Esophagus muscularis mucosa (tissue), 4 donors: ENCODE results near the gene HOXB5. TPM values are rescaled to one million over a fixed set of nuclear protein-coding genes. Genes with fewer than 3 reads are reported as not detected.

ENCODE experiments used
- DNase-seq: peaks from one replicate; pipeline ENCODE4 v3.0.0-alpha.2; 2017; ENCODE audit errors: extremely low spot score
- H3K27ac ChIP-seq, 4 donors: fragments of 200-600 bp; sonication (generic); replicated peaks in 1 of 4; 1 replicate in 3 of 4; 2 replicates in 1 of 4; pipeline ENCODE4 v1.5.1; 2016 to 2019; ENCODE audit warnings: mild to moderate bottlenecking in 1 of 4
- H3K27me3 ChIP-seq, 4 donors: fragments of 200-600 bp; sonication (generic); one replicate each; pipeline versions ENCODE4 v1.5.1 to v1.6.0; 2016 to 2019
- H3K36me3 ChIP-seq, 4 donors: fragments of 200-600 bp; sonication (generic); one replicate each; pipeline ENCODE4 v1.5.1; 2016 to 2019
- H3K4me1 ChIP-seq, 4 donors: fragments of 200-600 bp; sonication (generic); one replicate each; pipeline ENCODE4 v1.5.1; 2016 to 2019
- H3K4me3 ChIP-seq, 4 donors: fragments of 200-600 bp; sonication (generic); 1 replicate in 2 of 4; 2 replicates in 2 of 4; pipeline ENCODE4 v1.5.1; 2016 to 2019; ENCODE audit warnings: mild to moderate bottlenecking in 4 of 4, moderate library complexity in 1 of 4
- H3K9me3 ChIP-seq, 4 donors: fragments of 200-600 bp; sonication (generic); 1 replicate in 3 of 4; 2 replicates in 1 of 4; pipeline ENCODE4 v1.5.1; 2016 to 2019
- CTCF ChIP-seq, 3 experiments: fragments of 200-600 bp in 2 of 3; fragments of 450-650 bp in 1 of 3; sonication (generic) in 2 of 3; IDR thresholded peaks; one replicate each; pipeline ENCODE4 v1.5.1; 2017 to 2019; ENCODE audit warnings: antibody characterized with exemption in 3 of 3, mild to moderate bottlenecking in 2 of 3, moderate library complexity in 1 of 3
- EP300 ChIP-seq: sonication (generic); formaldehyde crosslinking; IDR thresholded peaks from one replicate; pipeline ENCODE4 v1.6.1; 2017; ENCODE audit warnings: antibody characterized with exemption
- POLR2A ChIP-seq: fragments of 450-650 bp; IDR thresholded peaks from one replicate; pipeline ENCODE4 v1.6.1; 2017; ENCODE audit warnings: antibody characterized with exemption, moderate library complexity, mild to moderate bottlenecking, low read depth
- POLR2AphosphoS5 ChIP-seq, 2 donors: sonication (generic); formaldehyde crosslinking; IDR thresholded peaks; one replicate each; pipeline ENCODE4 v1.6.1; 2017; ENCODE audit warnings: antibody characterized with exemption in 2 of 2
- whole genome bisulfite sequencing: methylation state at CpG from one replicate; pipeline ENCODE4 v1.1.5; 2018; 5-methylcytosine and 5-hydroxymethylcytosine counted together
- intact Hi-C: fragments of 100-400 bp; cut with DNase I; formaldehyde crosslinking; loops from one replicate; pipeline ENCODE4 v1.15.1; 2023
- total RNA-seq, 4 donors: library from RNA; depleted of rRNA; stranded (reverse); fragments of >200 nt; gene quantifications; one replicate each; pipeline versions ENCODE4 v1.1.0 to v1.2.1, GENCODE V29; 2016

HOXB5 gene
- total RNA-seq, 4 donors from 2014 or later: 0.17 to 0.83 (median 0.36) TPM

DNA sequence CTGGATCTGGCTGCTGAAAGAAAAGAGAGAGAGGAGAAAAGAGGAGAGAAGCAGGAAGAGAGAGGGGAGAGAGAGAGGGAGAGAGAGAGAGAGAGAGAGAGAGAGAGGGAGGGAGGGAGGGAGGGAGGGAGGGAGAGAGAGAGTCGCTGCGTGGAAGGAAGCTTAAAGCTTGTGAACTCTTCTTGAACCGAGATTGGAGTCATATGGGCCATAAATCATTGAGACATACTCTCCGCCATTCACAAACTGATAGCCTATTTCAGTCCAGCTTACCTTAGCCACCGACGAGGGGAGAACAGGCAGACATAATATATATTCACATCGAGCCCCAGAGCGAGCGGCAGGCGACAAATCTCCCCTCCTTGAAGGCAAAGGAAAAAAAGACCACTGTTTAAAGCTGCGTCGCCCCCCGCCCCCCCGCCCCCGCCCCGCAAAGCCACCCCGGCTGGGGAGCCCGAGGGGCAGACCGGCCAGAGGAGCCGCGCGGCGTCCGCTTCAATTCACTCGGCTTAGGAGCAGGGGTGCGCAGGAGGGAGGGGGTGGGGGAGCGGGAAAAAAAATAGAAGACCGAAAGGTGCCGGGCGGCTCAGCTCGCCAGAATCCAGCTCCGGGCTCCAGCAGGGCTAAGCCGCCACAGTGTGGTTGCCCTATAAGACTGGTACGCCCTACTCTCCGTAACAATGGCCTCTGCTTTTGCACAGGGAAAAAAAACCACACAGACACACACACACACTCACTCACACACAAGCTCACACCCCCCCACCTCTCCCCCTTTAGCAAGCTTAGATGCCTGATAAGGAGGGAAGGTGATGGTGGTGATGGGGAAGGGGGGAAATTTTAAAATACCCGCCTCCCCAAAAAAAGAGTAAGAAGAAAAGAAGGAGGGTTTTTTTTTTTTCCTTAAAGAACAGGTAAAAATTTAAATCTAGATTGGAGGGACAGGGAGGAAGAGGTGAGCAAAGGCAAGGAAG lies 38.0 kb downstream of the HOXB5 start:
- H3K27ac ChIP-seq: peak overlapping the region; percentile 91 to 97 (median 96)
- H3K4me3 ChIP-seq: peak overlapping the region; percentile 56 to 64 (median 57)
- peaks cover 1 to 19% (median 14%) of the 10 kb centered on the region in 4 donors for H3K36me3 ChIP-seq
- WGBS: 5% methylated on average over 36 of the region's 36 CpGs
- no peaks in the 10 kb centered on the region for H3K27me3 ChIP-seq
- no peaks in the 10 kb centered on the region for H3K9me3 ChIP-seq
- no peak for TF ChIP-seq POLR2A
- peak in 2 of 3 experiments; percentile 33 to 41 for TF ChIP-seq CTCF (IDR thresholded peaks at IDR 0.05)
- peak; percentile 17 to 62 for TF ChIP-seq POLR2AphosphoS5 (IDR thresholded peaks at IDR 0.05)
- intact Hi-C loops: no loop called here
- H3K4me1 ChIP-seq: peaks cover 45 to 97% (median 97%) of the 10 kb centered on the region in 4 donors
- no peak for DNase-seq

DNA sequence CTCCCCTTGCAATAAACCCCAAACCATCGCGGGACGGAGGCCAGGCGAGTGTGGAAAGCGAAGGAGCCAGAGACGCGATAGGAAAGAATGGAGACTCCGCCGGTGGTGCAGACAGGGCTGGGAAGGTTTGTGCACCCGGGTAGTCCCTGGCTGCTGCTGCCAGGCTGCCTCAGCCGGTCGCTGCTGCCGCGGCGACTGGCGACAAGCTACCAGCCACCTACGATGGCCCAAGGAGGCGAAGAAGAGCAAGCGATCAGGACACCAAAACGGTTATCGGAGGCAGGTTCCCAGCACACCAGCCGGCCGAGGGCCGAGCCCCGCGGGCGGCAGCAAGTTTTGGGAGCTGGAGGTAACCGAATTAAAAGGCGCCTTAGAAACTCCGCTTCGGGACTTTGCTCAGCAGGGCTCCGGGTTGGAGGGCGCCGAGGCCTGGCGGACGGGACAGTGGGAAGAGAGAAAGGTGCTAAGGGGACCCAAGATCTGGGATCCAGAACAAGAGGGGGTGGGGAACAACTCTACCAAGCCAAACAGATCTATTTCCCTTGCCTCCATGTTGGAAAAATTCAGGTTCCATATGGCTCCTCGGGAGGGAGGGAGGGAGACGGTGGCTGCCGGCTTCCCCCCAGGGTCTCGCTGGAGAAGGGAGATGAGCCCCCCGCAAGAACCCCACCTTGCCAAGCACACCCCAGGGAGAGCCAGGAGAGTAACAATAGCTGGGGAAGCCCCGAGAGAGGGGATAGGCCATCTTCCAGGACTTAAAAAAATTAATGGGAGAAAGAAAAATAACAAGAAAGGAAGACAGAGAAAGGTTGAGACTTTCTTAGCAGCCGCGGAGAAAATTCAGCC lies 38.9 kb downstream of the HOXB5 start:
- Histone ChIP-seq H3K9me3 (no peaks in the 10 kb centered on the region), H3K4me3 (peak overlapping the region; percentile 56 to 64 (median 57)), H3K27me3 (no peaks in the 10 kb centered on the region), H3K27ac (peak overlapping the region; percentile 91 to 97 (median 96)), H3K36me3 (peaks cover 4 to 28% (median 22%) of the 10 kb centered on the region in 4 donors), H3K4me1 (peaks cover 39 to 97% (median 97%) of the 10 kb centered on the region in 4 donors)
- intact Hi-C loops: no loop called here
- no peak for DNase-seq
- WGBS: 28% methylated on average over 44 of the region's 44 CpGs
- TF ChIP-seq EP300 (no peak), POLR2A (no peak), POLR2AphosphoS5 (IDR thresholded peaks at IDR 0.05) (no peak), CTCF (IDR thresholded peaks at IDR 0.05) (no peak)

GRCh38 chr17:48553826-48554225 lies 39.8 kb downstream of the HOXB5 start:
- no peak for DNase-seq
- Histone ChIP-seq H3K4me1 (peaks cover 41 to 97% (median 97%) of the 10 kb centered on the region in 4 donors), H3K27me3 (no peaks in the 10 kb centered on the region), H3K36me3 (peaks cover 4 to 29% (median 23%) of the 10 kb centered on the region in 4 donors), H3K4me3 (peak overlapping the region; percentile 56 to 64 (median 57)), H3K27ac (peak overlapping the region; percentile 91 to 97 (median 96)), H3K9me3 (no peaks in the 10 kb centered on the region)
- intact Hi-C loops: no loop called here
- TF ChIP-seq POLR2AphosphoS5 (IDR thresholded peaks at IDR 0.05): no peak
- no peak for TF ChIP-seq EP300
- no peak for TF ChIP-seq CTCF (IDR thresholded peaks at IDR 0.05)
- TF ChIP-seq POLR2A: no peak
- WGBS: 20% methylated on average over 1 of the region's 1 CpG

- Histone ChIP-seq H3K4me1 (peaks cover 35 to 97% (median 97%) of the 10 kb centered on the region in 4 donors), H3K27me3 (no peaks in the 10 kb centered on the region), H3K27ac (peak overlapping the region; percentile 91 to 97 (median 96)), H3K4me3 (peak overlapping the region; percentile 35 to 64 (median 56)), H3K9me3 (no peaks in the 10 kb centered on the region), H3K36me3 (peaks cover 4 to 29% (median 23%) of the 10 kb centered on the region in 4 donors)
- 37% methylated on average over 5 of the region's 5 CpGs for WGBS
- intact Hi-C loops: no loop called here
- no peak for DNase-seq
- TF ChIP-seq POLR2AphosphoS5 (IDR thresholded peaks at IDR 0.05) (no peak), CTCF (IDR thresholded peaks at IDR 0.05) (no peak), POLR2A (no peak), EP300 (no peak)
These were observed 40.4 kb downstream of the HOXB5 start for GRCh38 chr17:48553190-48553547.
